Mesendoderm (in vitro differentiated cells): ENCODE measurements around the gene DHX40.

Experiments used
- DNase-seq: peaks from one replicate; pipeline ENCODE4 v3.0.0; 2013
- H2AK5ac ChIP-seq: 2 replicates; pipeline ENCODE4 v1.6.1; 2013; ENCODE audit warnings: low read length, inconsistent platforms
- H2BK120ac ChIP-seq: 2 replicates; pipeline ENCODE4 v1.6.1; 2013; ENCODE audit warnings: low read depth, mild to moderate bottlenecking, low read length, moderate library complexity, mixed read lengths
- H2BK15ac ChIP-seq: replicated peaks from 2 replicates; pipeline ENCODE4 v1.6.1; 2013; ENCODE audit warnings: low read depth, mild to moderate bottlenecking, moderate library complexity
- H2BK5ac ChIP-seq: 2 replicates; pipeline ENCODE4 v1.6.1; 2013; ENCODE audit warnings: low read length, inconsistent platforms
- H3K18ac ChIP-seq: 2 replicates; pipeline ENCODE4 v1.6.1; 2013; ENCODE audit warnings: mild to moderate bottlenecking, low read length, mixed read lengths
- H3K23ac ChIP-seq: one replicate; pipeline ENCODE4 v1.6.1; 2013; ENCODE audit warnings: low read length
- H3K27ac ChIP-seq: 2 replicates; pipeline ENCODE4 v1.5.1; 2013; ENCODE audit warnings: low read depth, mild to moderate bottlenecking, inconsistent platforms, low read length, moderate library complexity
- H3K27me3 ChIP-seq: 2 replicates; pipeline ENCODE4 v1.6.1; 2013; ENCODE audit warnings: low read length, control low read depth, mild to moderate bottlenecking, inconsistent platforms; ENCODE audit not compliant: insufficient read depth, poor library complexity
- H3K36me3 ChIP-seq: 2 replicates; pipeline ENCODE4 v1.6.1; 2013; ENCODE audit warnings: low read length, inconsistent platforms; ENCODE audit not compliant: control insufficient read depth, insufficient read depth
- H3K4ac ChIP-seq: one replicate; pipeline ENCODE4 v1.6.1; 2013; ENCODE audit warnings: low read depth, mild to moderate bottlenecking, low read length, moderate library complexity
- H3K4me1 ChIP-seq: 2 replicates; pipeline ENCODE4 v1.6.1; 2013; ENCODE audit warnings: low read depth, low read length, inconsistent platforms; ENCODE audit not compliant: control insufficient read depth
- H3K4me2 ChIP-seq: 2 replicates; pipeline ENCODE4 v1.6.1; 2013; ENCODE audit warnings: low read length
- H3K4me3 ChIP-seq: 2 replicates; pipeline ENCODE4 v1.5.1; 2013; ENCODE audit warnings: mild to moderate bottlenecking, low read length
- H3K56ac ChIP-seq: one replicate; pipeline ENCODE4 v1.6.1; 2013; ENCODE audit warnings: low read length
- H3K79me1 ChIP-seq: 2 replicates; pipeline ENCODE4 v1.6.1; 2013; ENCODE audit warnings: low read length, inconsistent platforms
- H3K79me2 ChIP-seq: 2 replicates; pipeline ENCODE4 v1.6.1; 2013; ENCODE audit warnings: mild to moderate bottlenecking, low read length; ENCODE audit not compliant: control insufficient read depth, insufficient read depth
- H3K9ac ChIP-seq: 2 replicates; pipeline ENCODE4 v1.6.1; 2013; ENCODE audit warnings: low read length, inconsistent platforms
- H4K5ac ChIP-seq: one replicate; pipeline ENCODE4 v1.6.1; 2013; ENCODE audit warnings: low read length
- H4K8ac ChIP-seq: one replicate; pipeline ENCODE4 v1.6.1; 2013; ENCODE audit warnings: low read depth, mild to moderate bottlenecking, control low read depth, low read length, moderate library complexity
- WGBS: extraction: QIAGEN DNeasy Blood & Tissue Kit; methylation state at CpG from one replicate; pipeline ENCODE4 v1.1.7; 2013; ENCODE audit warnings: low lambda C conversion rate, missing lambda C conversion rate; ENCODE audit not compliant: insufficient coverage; ENCODE audit errors: extremely low coverage; 5-methylcytosine and 5-hydroxymethylcytosine counted together

Gene DHX40

GRCh38 chr17:59633658-59634359 lies 68.4 kb downstream of the DHX40 start:
- no peak overlapping the region for H3K4me3 ChIP-seq
- no peak overlapping the region for H4K8ac ChIP-seq
- H3K4ac ChIP-seq: no peak overlapping the region
- H3K4me1 ChIP-seq: no peaks in the 10 kb centered on the region
- no peak for DNase-seq
- no peak overlapping the region for H2BK5ac ChIP-seq
- H3K4me2 ChIP-seq: no peak overlapping the region
- no peak overlapping the region for H3K9ac ChIP-seq
- no peak overlapping the region for H2BK15ac ChIP-seq
- no CpG with 5 or more reads among the region's 5 CpGs for WGBS
- no peak overlapping the region for H3K18ac ChIP-seq
- H3K27me3 ChIP-seq: no peaks in the 10 kb centered on the region
- no peak overlapping the region for H3K56ac ChIP-seq
- peaks cover 78% of the 10 kb centered on the region for H3K79me2 ChIP-seq
- H2BK120ac ChIP-seq: no peak overlapping the region
- no peak overlapping the region for H4K5ac ChIP-seq
- no peak overlapping the region for H3K27ac ChIP-seq
- no peaks in the 10 kb centered on the region for H3K36me3 ChIP-seq
- H3K23ac ChIP-seq: no peak overlapping the region
- peaks cover 3% of the 10 kb centered on the region for H3K79me1 ChIP-seq
- no peak overlapping the region for H2AK5ac ChIP-seq

DNA sequence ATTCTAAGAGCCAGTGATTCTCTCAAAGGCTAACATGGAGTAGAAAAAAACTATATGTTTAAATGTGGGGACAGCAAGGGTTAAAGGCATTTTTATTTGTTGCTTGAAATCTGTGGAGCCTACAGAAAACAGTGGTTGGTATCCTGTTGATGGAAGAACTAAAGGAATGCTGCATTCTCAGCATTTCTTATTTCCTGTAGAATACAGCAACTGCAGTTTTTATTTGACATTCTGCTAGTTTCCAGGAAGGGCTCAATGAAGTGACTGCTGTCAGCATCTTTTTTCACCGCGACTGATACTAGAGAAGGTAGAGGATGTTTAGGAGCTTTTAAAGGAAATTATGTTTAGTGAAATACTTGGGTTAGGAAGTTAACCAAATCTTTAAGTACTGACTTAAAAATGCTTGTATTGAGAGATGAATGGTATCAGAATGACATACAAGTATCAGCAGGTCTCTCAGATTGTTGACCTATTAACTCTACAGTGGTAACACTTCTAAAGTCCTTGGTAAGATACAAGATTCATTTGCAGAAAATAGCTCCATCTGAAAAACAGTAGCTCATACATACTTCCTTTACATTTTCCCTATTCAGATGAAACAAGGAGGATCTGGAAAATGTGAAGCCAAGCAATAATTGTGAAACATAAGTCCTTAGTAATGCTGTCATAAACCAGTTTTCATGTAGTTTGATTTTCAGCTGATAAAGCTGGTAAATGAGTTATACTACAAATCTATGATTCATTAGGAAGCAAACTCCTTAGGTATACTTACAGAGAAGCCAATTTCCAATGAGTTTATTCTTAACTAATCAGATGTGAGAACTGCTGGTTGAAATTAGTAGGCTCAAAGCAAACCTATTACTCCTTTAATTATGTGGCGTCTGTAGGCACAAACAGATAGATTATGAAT lies 69.5 kb downstream of the DHX40 start:
- Histone ChIP-seq H3K79me2 (peaks cover 75% of the 10 kb centered on the region), H3K4me1 (no peaks in the 10 kb centered on the region), H3K27ac (no peak overlapping the region), H3K56ac (no peak overlapping the region), H3K9ac (no peak overlapping the region), H2AK5ac (no peak overlapping the region), H3K27me3 (no peaks in the 10 kb centered on the region), H3K23ac (no peak overlapping the region), H3K36me3 (no peaks in the 10 kb centered on the region), H3K79me1 (peaks cover 3% of the 10 kb centered on the region), H2BK5ac (no peak overlapping the region), H2BK15ac (no peak overlapping the region), H4K8ac (no peak overlapping the region), H3K4ac (no peak overlapping the region), H3K18ac (no peak overlapping the region), H2BK120ac (no peak overlapping the region), H3K4me2 (no peak overlapping the region), H3K4me3 (no peak overlapping the region), H4K5ac (no peak overlapping the region)
- no CpG with 5 or more reads among the region's 3 CpGs for WGBS
- DNase-seq: peak; percentile 65

DNA sequence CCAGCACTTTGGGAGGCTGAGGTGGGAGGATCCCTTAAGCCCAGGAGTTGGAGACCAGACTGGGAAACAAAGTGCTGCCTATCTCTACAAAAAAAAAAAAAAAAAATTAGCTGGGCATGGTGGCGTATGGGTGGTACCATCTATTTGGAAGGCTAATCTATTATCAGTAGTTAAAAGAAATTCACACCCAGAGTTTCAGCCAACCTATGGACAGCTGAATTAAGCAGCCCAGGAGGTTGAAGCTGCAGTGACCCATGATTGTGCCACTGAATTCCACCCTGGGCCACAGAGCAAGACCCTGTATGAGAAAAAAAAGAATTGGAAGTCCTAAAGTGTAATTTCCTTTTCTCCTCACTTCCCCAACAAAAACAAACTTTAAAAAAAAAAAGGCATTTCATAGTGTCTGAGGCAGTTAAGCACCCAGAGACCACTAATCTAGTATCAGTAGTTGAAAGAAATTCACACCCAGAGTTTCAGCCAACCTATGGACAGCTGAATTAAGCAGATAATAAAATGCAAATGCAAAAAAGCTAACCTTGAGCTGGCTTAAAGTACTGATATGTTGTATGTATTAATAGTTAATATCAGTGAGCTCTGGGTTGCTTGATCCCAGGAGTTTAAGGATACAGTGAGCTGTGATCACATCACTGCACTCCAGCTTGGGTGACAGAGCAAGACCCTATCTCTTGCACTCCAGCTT lies 72.4 kb downstream of the DHX40 start:
- no CpG with 5 or more reads among the region's 1 CpG for WGBS
- Histone ChIP-seq H3K4me3 (no peak overlapping the region), H3K27me3 (no peaks in the 10 kb centered on the region), H4K5ac (no peak overlapping the region), H3K4me2 (no peak overlapping the region), H3K27ac (no peak overlapping the region), H3K79me1 (peaks cover 1% of the 10 kb centered on the region), H2AK5ac (no peak overlapping the region), H2BK5ac (no peak overlapping the region), H3K9ac (no peak overlapping the region), H3K56ac (no peak overlapping the region), H3K18ac (no peak overlapping the region), H3K4me1 (no peaks in the 10 kb centered on the region), H3K23ac (no peak overlapping the region), H3K79me2 (peaks cover 66% of the 10 kb centered on the region), H4K8ac (no peak overlapping the region), H3K4ac (no peak overlapping the region), H2BK120ac (no peak overlapping the region), H3K36me3 (no peaks in the 10 kb centered on the region), H2BK15ac (no peak overlapping the region)
- no peak for DNase-seq

GRCh38 chr17:59638553-59638952 lies 73.1 kb downstream of the DHX40 start:
- H4K5ac ChIP-seq: no peak overlapping the region
- no peak overlapping the region for H3K56ac ChIP-seq
- no peak for DNase-seq
- H3K18ac ChIP-seq: no peak overlapping the region
- no CpG with 5 or more reads among the region's 10 CpGs for WGBS
- H3K23ac ChIP-seq: no peak overlapping the region
- H2BK120ac ChIP-seq: no peak overlapping the region
- no peak overlapping the region for H2AK5ac ChIP-seq
- H3K79me2 ChIP-seq: peaks cover 71% of the 10 kb centered on the region
- H3K79me1 ChIP-seq: peaks cover 1% of the 10 kb centered on the region
- no peak overlapping the region for H3K4ac ChIP-seq
- H4K8ac ChIP-seq: no peak overlapping the region
- H3K4me3 ChIP-seq: no peak overlapping the region
- H3K27me3 ChIP-seq: no peaks in the 10 kb centered on the region
- no peak overlapping the region for H2BK15ac ChIP-seq
- H3K36me3 ChIP-seq: no peaks in the 10 kb centered on the region
- no peak overlapping the region for H3K27ac ChIP-seq
- H3K4me1 ChIP-seq: no peaks in the 10 kb centered on the region
- H2BK5ac ChIP-seq: no peak overlapping the region
- no peak overlapping the region for H3K4me2 ChIP-seq
- no peak overlapping the region for H3K9ac ChIP-seq

DNA sequence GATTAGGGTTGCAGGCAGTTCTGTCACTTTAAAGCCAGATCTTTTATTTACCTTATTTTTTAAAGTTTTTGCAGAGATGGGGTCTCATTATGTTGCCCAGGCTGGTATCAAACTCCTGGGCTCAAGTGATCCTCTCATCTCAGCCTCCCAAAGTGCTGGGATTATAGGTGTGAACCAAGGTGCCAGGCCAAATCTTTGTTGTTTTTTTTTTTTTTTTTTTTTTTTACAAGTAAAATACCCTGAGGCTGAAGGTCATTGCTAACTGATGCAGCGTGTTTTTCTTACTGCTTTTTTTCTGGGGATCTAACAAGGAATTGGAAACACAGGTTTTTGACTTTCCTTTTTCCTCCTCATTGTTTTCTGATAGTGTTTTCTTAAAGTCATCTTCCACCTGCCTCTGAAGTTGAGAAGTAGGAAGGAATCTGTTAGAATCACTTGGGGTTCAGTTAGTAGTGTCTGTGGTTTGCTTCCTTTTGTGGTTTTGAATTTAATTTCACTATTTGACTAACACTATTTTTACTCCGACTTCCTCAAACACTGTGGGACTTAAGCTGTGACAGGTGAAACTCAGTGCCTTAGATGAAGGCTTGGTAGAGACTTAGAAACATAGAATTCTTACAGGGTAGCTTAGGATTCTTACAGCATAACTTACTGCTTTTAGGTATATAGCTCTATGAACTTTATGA lies 76.5 kb downstream of the DHX40 start:
- Histone ChIP-seq H3K27me3 (no peaks in the 10 kb centered on the region), H3K27ac (no peak overlapping the region), H3K9ac (no peak overlapping the region), H2BK5ac (no peak overlapping the region), H3K23ac (no peak overlapping the region), H3K4me1 (no peaks in the 10 kb centered on the region), H2BK120ac (no peak overlapping the region), H4K8ac (no peak overlapping the region), H3K4me3 (no peak overlapping the region), H3K4me2 (no peak overlapping the region), H3K18ac (no peak overlapping the region), H3K4ac (no peak overlapping the region), H3K36me3 (no peaks in the 10 kb centered on the region), H3K56ac (no peak overlapping the region), H3K79me1 (no peaks in the 10 kb centered on the region), H3K79me2 (peaks cover 45% of the 10 kb centered on the region), H2AK5ac (no peak overlapping the region), H2BK15ac (no peak overlapping the region), H4K5ac (no peak overlapping the region)
- whole genome bisulfite sequencing: no CpG with 5 or more reads among the region's 2 CpGs
- peak; percentile 25 for DNase-seq
